IMR-90 (cell line): ENCODE results near the gene KDM5B. TPM values are rescaled to one million over a fixed set of nuclear protein-coding genes. Genes with fewer than 3 reads are reported as not detected.

Experiments
- ATAC-seq: fragments of 200-7000 bp; cut with Tn5 transposase; 2 replicates; pipeline ENCODE4 v1.9.1; 2020; ENCODE audit warnings: low read depth, mild to moderate bottlenecking, moderate library complexity
- BruUV-seq: library from RNA; stranded (reverse); fragments of 400-500 nt; replicated peaks from 2 replicates; lab custom pipeline; 2021; lab: Mats Ljungman, UMichigan
- CTCF ChIA-PET: fragments of 300-600 bp; formaldehyde crosslinking; extraction: SDS; loops from one replicate; lab custom pipeline; 2021; ENCODE audit warnings: antibody characterized with exemption; lab: Yijun Ruan, JAX
- POLR2A ChIA-PET: fragments of 300-600 bp; sonication (Branson Sonifier 250); formaldehyde crosslinking; loops from one replicate; lab custom pipeline; 2022; ENCODE audit warnings: antibody characterized with exemption; ENCODE audit not compliant: unreplicated experiment; lab: Charles Lee
- DNase-seq: peaks from one replicate; pipeline ENCODE4 v3.0.0; 2013
- H2AFZ ChIP-seq: replicated peaks from 2 replicates; pipeline ENCODE3; 2013; ENCODE audit warnings: low read length, mild to moderate bottlenecking; ENCODE audit not compliant: poor library complexity
- H2AK5ac ChIP-seq: 2 replicates; pipeline ENCODE4 v1.6.1; 2013; ENCODE audit warnings: low read depth, low read length, inconsistent platforms
- H2AK9ac ChIP-seq: replicated peaks from 2 replicates; pipeline ENCODE3; 2013; ENCODE audit warnings: mild to moderate bottlenecking, low read depth, low read length, moderate library complexity; ENCODE audit not compliant: poor library complexity
- H2BK120ac ChIP-seq: 2 replicates; pipeline ENCODE4 v1.6.1; 2013; ENCODE audit warnings: low read depth, low read length, inconsistent platforms
- H2BK15ac ChIP-seq: 3 replicates; pipeline ENCODE4 v1.6.1; 2013; ENCODE audit warnings: low read depth, low read length, inconsistent platforms
- H2BK20ac ChIP-seq: 2 replicates; pipeline ENCODE4 v1.6.1; 2013; ENCODE audit warnings: low read depth, mild to moderate bottlenecking, inconsistent platforms, low read length, moderate library complexity
- H2BK5ac ChIP-seq: 2 replicates; pipeline ENCODE4 v1.6.1; 2013; ENCODE audit warnings: mild to moderate bottlenecking, low read depth, low read length, inconsistent platforms; ENCODE audit not compliant: poor library complexity, severe bottlenecking
- H3K14ac ChIP-seq: replicated peaks from 2 replicates; pipeline ENCODE4 v1.6.1; 2013; ENCODE audit warnings: low read depth, low read length, inconsistent platforms
- H3K18ac ChIP-seq: 2 replicates; pipeline ENCODE4 v1.6.1; 2013; ENCODE audit warnings: low read depth, low read length, control low read depth
- H3K23ac ChIP-seq: 2 replicates; pipeline ENCODE4 v1.6.1; 2013; ENCODE audit warnings: low read depth, low read length, inconsistent platforms
- H3K27ac ChIP-seq: 2 replicates; pipeline ENCODE4 v1.5.1; 2013; ENCODE audit warnings: mild to moderate bottlenecking, control low read depth, low read length; ENCODE audit not compliant: insufficient read depth
- H3K27me3 ChIP-seq: 2 replicates; pipeline ENCODE4 v1.6.1; 2013; ENCODE audit warnings: low read length; ENCODE audit not compliant: control insufficient read depth, insufficient read depth
- H3K36me3 ChIP-seq: 2 replicates; pipeline ENCODE4 v1.6.1; 2013; ENCODE audit warnings: low read length, mixed read lengths; ENCODE audit not compliant: control insufficient read depth, insufficient read depth
- H3K4ac ChIP-seq: 2 replicates; pipeline ENCODE4 v1.6.1; 2013; ENCODE audit warnings: low read depth, low read length, inconsistent platforms
- H3K4me1 ChIP-seq: 2 replicates; pipeline ENCODE4 v1.6.1; 2013; ENCODE audit warnings: low read length, mixed read lengths; ENCODE audit not compliant: control insufficient read depth, insufficient read depth
- H3K4me2 ChIP-seq: 2 replicates; pipeline ENCODE4 v1.6.1; 2013; ENCODE audit warnings: low read depth, mild to moderate bottlenecking, control low read depth, low read length, moderate library complexity
- H3K4me3 ChIP-seq: 2 replicates; pipeline ENCODE4 v1.5.1; 2013; ENCODE audit warnings: low read depth, mild to moderate bottlenecking, control low read depth, low read length, moderate library complexity; ENCODE audit not compliant: insufficient read depth
- H3K56ac ChIP-seq: 2 replicates; pipeline ENCODE4 v1.6.1; 2013; ENCODE audit warnings: low read length, inconsistent platforms; ENCODE audit not compliant: insufficient read depth; ENCODE audit errors: extremely low read depth
- H3K79me1 ChIP-seq, 2 experiments: 2 replicates each; pipeline ENCODE4 v1.6.1; 2013; ENCODE audit warnings: low read length in 2 of 2, inconsistent platforms in 1 of 2, low read depth in 1 of 2
- H3K9ac ChIP-seq: 2 replicates; pipeline ENCODE4 v1.6.1; 2013; ENCODE audit warnings: low read depth, low read length, control low read depth
- H3K9me1 ChIP-seq: 2 replicates; pipeline ENCODE4 v1.6.1; 2013; ENCODE audit warnings: low read length, inconsistent platforms; ENCODE audit not compliant: insufficient read depth
- H3K9me3 ChIP-seq: 2 replicates; pipeline ENCODE4 v1.6.1; 2013; ENCODE audit warnings: low read length; ENCODE audit not compliant: control insufficient read depth, insufficient read depth
- H4K20me1 ChIP-seq: 2 replicates; pipeline ENCODE4 v1.6.1; 2013; ENCODE audit warnings: low read length, inconsistent platforms; ENCODE audit not compliant: insufficient read depth
- H4K5ac ChIP-seq: 2 replicates; pipeline ENCODE4 v1.6.1; 2013; ENCODE audit warnings: mild to moderate bottlenecking, low read depth, low read length, control low read depth
- H4K8ac ChIP-seq, 2 experiments: 2 replicates each; pipeline ENCODE4 v1.6.1; 2013; ENCODE audit warnings: low read depth in 2 of 2, low read length in 2 of 2, control low read depth in 1 of 2, inconsistent platforms in 1 of 2
- H4K91ac ChIP-seq: 2 replicates; pipeline ENCODE4 v1.6.1; 2013; ENCODE audit warnings: low read depth, low read length, inconsistent platforms; ENCODE audit not compliant: insufficient read depth
- BHLHE40 ChIP-seq: fragments of 150-350 bp; IDR thresholded peaks from 2 replicates; pipeline ENCODE4 v1.6.1; 2016; ENCODE audit warnings: mild to moderate bottlenecking, low read depth, low read length
- CEBPB ChIP-seq: IDR thresholded peaks from 2 replicates; pipeline ENCODE4 v1.6.1; 2012; ENCODE audit warnings: low read depth, low read length, improper control_type of control experiment
- CHD1 ChIP-seq: IDR thresholded peaks from 2 replicates; pipeline ENCODE4 v1.6.1; 2012; ENCODE audit warnings: low read depth, low read length, improper control_type of control experiment
- ELK1 ChIP-seq: fragments of 150-350 bp; IDR thresholded peaks from 2 replicates; pipeline ENCODE4 v1.6.1; 2016; ENCODE audit warnings: low read depth, mild to moderate bottlenecking, low read length, moderate library complexity, borderline replicate concordance
- FOS ChIP-seq: fragments of 150-350 bp; IDR thresholded peaks from 2 replicates; pipeline ENCODE4 v1.6.1; 2016; ENCODE audit warnings: low read depth, low read length
- MAFK ChIP-seq: IDR thresholded peaks from 2 replicates; pipeline ENCODE4 v1.6.1; 2012; ENCODE audit warnings: low read depth, low read length, improper control_type of control experiment
- MAZ ChIP-seq: IDR thresholded peaks from 2 replicates; pipeline ENCODE4 v1.6.1; 2012; ENCODE audit warnings: low read depth, mild to moderate bottlenecking, low read length, improper control_type of control experiment, moderate library complexity, borderline replicate concordance
- MXI1 ChIP-seq: IDR thresholded peaks from 2 replicates; pipeline ENCODE4 v1.6.1; 2012; ENCODE audit warnings: low read depth, mild to moderate bottlenecking, low read length, moderate library complexity, borderline replicate concordance
- NFE2L2 ChIP-seq: fragments of 150-350 bp; IDR thresholded peaks from 2 replicates; pipeline ENCODE4 v1.6.1; 2016; ENCODE audit warnings: low read depth, mild to moderate bottlenecking, low read length
- POLR2A ChIP-seq: IDR thresholded peaks from 2 replicates; pipeline ENCODE4 v1.6.1; 2012; ENCODE audit warnings: mild to moderate bottlenecking, low read depth, low read length
- RAD21 ChIP-seq: IDR thresholded peaks from 2 replicates; pipeline ENCODE4 v1.6.1; 2012; ENCODE audit warnings: low read length, improper control_type of control experiment
- RCOR1 ChIP-seq: IDR thresholded peaks from 2 replicates; pipeline ENCODE4 v1.6.1; 2012; ENCODE audit warnings: mild to moderate bottlenecking, low read length, improper control_type of control experiment; ENCODE audit not compliant: insufficient replicate concordance
- RFX5 ChIP-seq: IDR thresholded peaks from 2 replicates; pipeline ENCODE4 v1.8.0; 2012; ENCODE audit warnings: low read depth, mild to moderate bottlenecking, low read length, moderate library complexity
- SMC3 ChIP-seq: fragments of 150-350 bp; IDR thresholded peaks from 2 replicates; pipeline ENCODE4 v1.6.1; 2016; ENCODE audit warnings: low read depth, mild to moderate bottlenecking, antibody characterized with exemption, low read length, moderate library complexity
- USF2 ChIP-seq: fragments of 150-350 bp; IDR thresholded peaks from 2 replicates; pipeline ENCODE4 v1.6.1; 2017; ENCODE audit warnings: mild to moderate bottlenecking, antibody characterized with exemption, low read length, low read depth
- WGBS, 2 experiments: methylation state at CpG; one replicate each; pipeline versions ENCODE4 v1.1.5 to v1.1.7; 2013; ENCODE audit warnings: missing lambda C conversion rate in 2 of 2; ENCODE audit not compliant: insufficient read length in 1 of 2; ENCODE audit errors: extremely low coverage in 2 of 2; 5-methylcytosine and 5-hydroxymethylcytosine counted together
- dilution Hi-C: fragments of 300-500 bp; cut with HindIII; formaldehyde crosslinking; loops from one replicate; pipeline ENCODE4 v1.14.3; 2018; ENCODE audit warnings: low sequenced_read_pairs; ENCODE audit not compliant: unreplicated experiment
- in situ Hi-C: fragments of 300-500 bp; cut with MboI; formaldehyde crosslinking; loops from 3 replicates; pipeline ENCODE4 v1.14.3; 2019; ENCODE audit warnings: low sequenced_read_pairs, inconsistent platforms, mixed read lengths
- intact Hi-C: fragments of 100-400 bp; cut with micrococcal nuclease; formaldehyde crosslinking; loops from 2 replicates; pipeline ENCODE4 v1.10.0; 2022
- polyA plus RNA-seq, 3 experiments: library from polyadenylated mRNA; depleted of rRNA; stranded (reverse); fragments of >200 nt; gene quantifications; 2 replicates each; pipeline ENCODE4 v1.2.3, GENCODE V29; 2012; ENCODE audit warnings: low replicate concordance in 1 of 3
- total RNA-seq: library from RNA; depleted of rRNA; stranded (reverse); fragments of >200 nt; gene quantifications from 2 replicates; pipeline ENCODE4 v1.2.3, GENCODE V29; 2012
- TF ChIP-seq, protein P1 (sequence below): conservative IDR thresholded peaks from 2 replicates; pipeline ENCODE4 v1.5.1; 2012; ENCODE audit warnings: mild to moderate bottlenecking, low read depth, low read length, improper control_type of control experiment

KDM5B gene
- total and polyA plus RNA-seq, 2 of the 4 experiments (the other 2 are of a cell fraction), result 28.8 to 82.1 TPM

DNA sequence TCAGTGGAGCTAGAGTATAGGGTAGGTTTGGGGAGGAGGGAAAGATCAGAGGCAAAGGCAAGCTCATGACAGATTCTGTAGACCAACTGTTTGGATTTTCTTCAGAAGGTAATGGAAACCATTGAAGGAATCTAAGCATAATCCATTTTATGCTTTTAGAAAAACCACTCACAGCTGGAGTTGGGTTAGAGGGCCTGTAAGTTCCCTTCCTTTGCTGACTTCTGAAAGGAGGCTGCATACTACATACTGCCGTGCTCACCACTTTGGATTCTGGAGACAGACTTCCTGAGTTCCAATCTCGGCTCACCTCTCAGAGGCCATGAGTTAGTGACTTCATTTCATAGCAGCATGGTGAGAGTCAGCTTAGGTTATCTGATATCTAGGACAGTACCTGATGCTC lies 91.6 kb downstream of the KDM5B start:
- intact Hi-C loops, result no loop called here
- no TSS peak for BruUV-seq

More for the DNA sequence above, 91.6 kb downstream of the KDM5B start:
- H3K79me1 ChIP-seq, result no peaks in the 10 kb centered on the region
- H3K9me3 ChIP-seq, result no peaks in the 10 kb centered on the region
- H2BK15ac ChIP-seq, result no peak overlapping the region
- peaks cover 35% of the 10 kb centered on the region for H3K27me3 ChIP-seq
- H3K36me3 ChIP-seq, result no peaks in the 10 kb centered on the region
- no peak overlapping the region for H3K14ac ChIP-seq
- in situ Hi-C loops, result loop anchor here (10.0 kb wide), 2 partner anchors 222 to 392 kb away; no protein-coding TSS in a partner anchor
- H3K4me3 ChIP-seq, result no peak overlapping the region
- H2AK9ac ChIP-seq, result no peak overlapping the region
- H3K18ac ChIP-seq, result no peak overlapping the region
- CTCF ChIA-PET, result no interaction called here
- H2BK20ac ChIP-seq, result no peak overlapping the region
- ATAC-seq (no peak), DNase-seq (no peak)
- H4K20me1 ChIP-seq, result no peaks in the 10 kb centered on the region
- H4K5ac ChIP-seq, result no peak overlapping the region
- H3K27ac ChIP-seq, result no peak overlapping the region
- no peak overlapping the region for H2AFZ ChIP-seq
- H3K4ac ChIP-seq, result no peak overlapping the region
- POLR2A ChIA-PET, result no interaction called here
- no peak overlapping the region for H3K4me2 ChIP-seq
- no peaks in the 10 kb centered on the region for H3K9me1 ChIP-seq
- H2BK120ac ChIP-seq, result no peak overlapping the region
- H4K8ac ChIP-seq, result no peak overlapping the region
- 82% methylated on average over 2 of the region's 2 CpGs; no CpG with 5 or more reads in 1 of the 2 experiments for WGBS, 2 experiments
- H2BK5ac ChIP-seq, result no peak overlapping the region
- no peak overlapping the region for H3K9ac ChIP-seq
- TF ChIP-seq CEBPB, result no peak
- TF ChIP-seq MXI1, result no peak
- no peak for TF ChIP-seq SMC3
- no peak for TF ChIP-seq MAFK
- TF ChIP-seq FOS, result no peak
- TF ChIP-seq POLR2A, result no peak
- no peak for TF ChIP-seq USF2
- no peak for TF ChIP-seq NFE2L2
- no peak for TF ChIP-seq BHLHE40
- TF ChIP-seq MAZ, result no peak
- no peak for TF ChIP-seq ELK1
- TF ChIP-seq RCOR1, result no peak
- TF ChIP-seq RFX5, result no peak
- TF ChIP-seq RAD21, result no peak
- TF ChIP-seq CHD1, result no peak
- TF ChIP-seq, protein P1, sequence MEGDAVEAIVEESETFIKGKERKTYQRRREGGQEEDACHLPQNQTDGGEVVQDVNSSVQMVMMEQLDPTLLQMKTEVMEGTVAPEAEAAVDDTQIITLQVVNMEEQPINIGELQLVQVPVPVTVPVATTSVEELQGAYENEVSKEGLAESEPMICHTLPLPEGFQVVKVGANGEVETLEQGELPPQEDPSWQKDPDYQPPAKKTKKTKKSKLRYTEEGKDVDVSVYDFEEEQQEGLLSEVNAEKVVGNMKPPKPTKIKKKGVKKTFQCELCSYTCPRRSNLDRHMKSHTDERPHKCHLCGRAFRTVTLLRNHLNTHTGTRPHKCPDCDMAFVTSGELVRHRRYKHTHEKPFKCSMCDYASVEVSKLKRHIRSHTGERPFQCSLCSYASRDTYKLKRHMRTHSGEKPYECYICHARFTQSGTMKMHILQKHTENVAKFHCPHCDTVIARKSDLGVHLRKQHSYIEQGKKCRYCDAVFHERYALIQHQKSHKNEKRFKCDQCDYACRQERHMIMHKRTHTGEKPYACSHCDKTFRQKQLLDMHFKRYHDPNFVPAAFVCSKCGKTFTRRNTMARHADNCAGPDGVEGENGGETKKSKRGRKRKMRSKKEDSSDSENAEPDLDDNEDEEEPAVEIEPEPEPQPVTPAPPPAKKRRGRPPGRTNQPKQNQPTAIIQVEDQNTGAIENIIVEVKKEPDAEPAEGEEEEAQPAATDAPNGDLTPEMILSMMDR, result no peak
- dilution Hi-C loops, result no loop called here
- H3K4me1 ChIP-seq, result no peaks in the 10 kb centered on the region
- H4K91ac ChIP-seq, result no peak overlapping the region
- no peak overlapping the region for H3K23ac ChIP-seq
- H2AK5ac ChIP-seq, result no peak overlapping the region
- H3K56ac ChIP-seq, result no peak overlapping the region
